ENCODE measurements around the gene ZDHHC11.
"Not testable (repeated sequence)": the region's sequence is repeated elsewhere in the genome, so short reads cannot be mapped to it uniquely, and the experiment has no call there.

ZDHHC11 gene

GRCh38 chr5:858726-859125 lies 7.9 kb upstream of the ZDHHC11 start:
- DNase-seq (ENCODE audit: low read depth), result no peak

- no peak for DNase-seq (ENCODE audit: low read depth)
These were observed 6.0 kb upstream of the ZDHHC11 start for GRCh38 chr5:856531-857425.

GRCh38 chr5:855771-856530 lies 5.2 kb upstream of the ZDHHC11 start:
- no peak for DNase-seq (ENCODE audit: low read depth)

- DNase-seq (ENCODE audit: low read depth), result no peak
These were observed 4.4 kb upstream of the ZDHHC11 start for GRCh38 chr5:854966-855743.

- no peak for DNase-seq (ENCODE audit: low read depth)
These were observed 3.4 kb upstream of the ZDHHC11 start for GRCh38 chr5:854217-854616.

GRCh38 chr5:853416-854090 lies 2.8 kb upstream of the ZDHHC11 start:
- DNase-seq (ENCODE audit: low read depth), result not testable (repeated sequence)

GRCh38 chr5:852431-853401 lies 1.9 kb upstream of the ZDHHC11 start:
- no peak for DNase-seq (ENCODE audit: low read depth)

GRCh38 chr5:852018-852417 lies 1.2 kb upstream of the ZDHHC11 start:
- DNase-seq (ENCODE audit: low read depth), result no peak

GRCh38 chr5:851553-851952 lies 767 bp upstream of the ZDHHC11 start:
- no peak for DNase-seq (ENCODE audit: low read depth)

- no peak for DNase-seq (ENCODE audit: low read depth)
These were observed 290 bp upstream of the ZDHHC11 start for GRCh38 chr5:851076-851475.

GRCh38 chr5:849651-850301 lies 1.0 kb downstream of the ZDHHC11 start:
- no peak for DNase-seq (ENCODE audit: low read depth)

GRCh38 chr5:848671-849111 lies 2.1 kb downstream of the ZDHHC11 start:
- no peak for DNase-seq (ENCODE audit: low read depth)

- not testable (repeated sequence) for DNase-seq (ENCODE audit: low read depth)
These were observed 3.0 kb downstream of the ZDHHC11 start for GRCh38 chr5:847736-848135.

- DNase-seq (ENCODE audit: low read depth), result not testable (repeated sequence)
These were observed 3.6 kb downstream of the ZDHHC11 start for GRCh38 chr5:847212-847611.

GRCh38 chr5:846602-847091 lies 4.1 kb downstream of the ZDHHC11 start:
- not testable (repeated sequence) for DNase-seq (ENCODE audit: low read depth)

- not testable (repeated sequence) for DNase-seq (ENCODE audit: low read depth)
These were observed 4.8 kb downstream of the ZDHHC11 start for GRCh38 chr5:845676-846601.

GRCh38 chr5:845031-845675 lies 5.6 kb downstream of the ZDHHC11 start:
- not testable (repeated sequence) for DNase-seq (ENCODE audit: low read depth)

GRCh38 chr5:844426-844825 lies 6.4 kb downstream of the ZDHHC11 start:
- DNase-seq (ENCODE audit: low read depth), result not testable (repeated sequence)
